HL-60/S4 treated with retinoic acid at 250 ng/mL for 4 days and 3 days (cell line): ENCODE results near the gene CAPN1.
"Not testable (repeated sequence)": the region's sequence is repeated elsewhere in the genome, so short reads cannot be mapped to it uniquely, and the experiment has no call there.

Experiments used
- in situ Hi-C: fragments of 300-500 bp; cut with MboI; formaldehyde crosslinking; loops from 2 replicates; pipeline ENCODE4 v1.7.0; 2022; ENCODE audit warnings: low sequenced_read_pairs

Gene CAPN1

DNA sequence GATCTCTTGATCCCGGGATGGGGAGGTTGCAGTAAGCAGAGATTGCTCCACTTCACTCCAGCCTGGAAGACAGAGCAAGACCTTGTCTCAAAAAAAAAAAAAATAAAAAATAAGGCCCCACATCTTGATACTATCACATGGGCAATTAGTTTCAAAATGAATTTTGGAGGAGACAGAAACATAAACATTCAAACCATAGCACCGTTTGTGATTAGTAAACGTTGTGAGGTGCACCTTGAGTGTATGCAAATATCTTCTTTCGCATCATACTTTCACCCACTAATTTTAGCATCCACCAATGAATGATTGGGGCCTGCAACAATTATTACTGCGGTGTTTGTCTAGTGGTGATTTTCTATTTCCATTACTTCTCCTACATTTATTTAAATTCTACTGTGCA, 22.7 kb upstream of the CAPN1 start:
- in situ Hi-C loops = no loop called here

DNA sequence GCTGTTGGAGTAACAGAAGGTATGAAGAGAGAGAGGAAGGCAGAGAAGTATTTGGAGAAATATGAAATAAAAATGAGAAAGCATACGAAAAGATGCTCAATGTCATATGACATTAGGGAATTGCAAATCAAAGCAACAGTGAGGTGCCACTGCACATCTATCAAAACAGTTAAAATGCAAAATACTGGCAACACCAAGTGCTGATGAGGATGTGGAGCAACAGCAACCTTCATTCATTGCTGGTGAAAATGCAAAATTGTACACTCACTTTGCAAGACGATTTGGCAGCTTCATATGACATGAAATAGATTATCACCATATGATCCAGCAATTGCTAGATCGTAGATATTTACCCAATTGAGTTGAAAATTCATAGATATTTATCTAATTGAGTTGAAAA, 21.1 kb upstream of the CAPN1 start:
- in situ Hi-C loops = no loop called here

DNA sequence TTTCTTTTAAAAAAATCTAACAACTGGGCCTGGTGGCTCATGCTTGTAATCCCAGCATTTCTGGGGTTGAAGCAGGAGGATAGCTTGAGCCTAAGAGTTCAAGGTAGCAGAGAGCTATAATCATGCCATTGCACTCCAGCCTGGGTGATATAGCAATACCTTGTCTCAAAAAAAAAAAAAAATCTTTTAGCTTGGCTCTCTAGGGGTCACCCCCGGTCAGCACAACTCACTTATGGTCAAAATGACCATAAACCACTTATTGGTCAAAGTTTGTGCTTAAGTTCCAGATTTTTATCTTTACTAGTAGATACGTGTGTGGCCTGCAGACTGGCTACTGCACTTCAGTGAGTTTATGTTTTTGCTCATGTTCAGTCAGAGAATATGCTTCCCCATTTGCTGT, 18.0 kb upstream of the CAPN1 start:
- in situ Hi-C loops = no loop called here

DNA sequence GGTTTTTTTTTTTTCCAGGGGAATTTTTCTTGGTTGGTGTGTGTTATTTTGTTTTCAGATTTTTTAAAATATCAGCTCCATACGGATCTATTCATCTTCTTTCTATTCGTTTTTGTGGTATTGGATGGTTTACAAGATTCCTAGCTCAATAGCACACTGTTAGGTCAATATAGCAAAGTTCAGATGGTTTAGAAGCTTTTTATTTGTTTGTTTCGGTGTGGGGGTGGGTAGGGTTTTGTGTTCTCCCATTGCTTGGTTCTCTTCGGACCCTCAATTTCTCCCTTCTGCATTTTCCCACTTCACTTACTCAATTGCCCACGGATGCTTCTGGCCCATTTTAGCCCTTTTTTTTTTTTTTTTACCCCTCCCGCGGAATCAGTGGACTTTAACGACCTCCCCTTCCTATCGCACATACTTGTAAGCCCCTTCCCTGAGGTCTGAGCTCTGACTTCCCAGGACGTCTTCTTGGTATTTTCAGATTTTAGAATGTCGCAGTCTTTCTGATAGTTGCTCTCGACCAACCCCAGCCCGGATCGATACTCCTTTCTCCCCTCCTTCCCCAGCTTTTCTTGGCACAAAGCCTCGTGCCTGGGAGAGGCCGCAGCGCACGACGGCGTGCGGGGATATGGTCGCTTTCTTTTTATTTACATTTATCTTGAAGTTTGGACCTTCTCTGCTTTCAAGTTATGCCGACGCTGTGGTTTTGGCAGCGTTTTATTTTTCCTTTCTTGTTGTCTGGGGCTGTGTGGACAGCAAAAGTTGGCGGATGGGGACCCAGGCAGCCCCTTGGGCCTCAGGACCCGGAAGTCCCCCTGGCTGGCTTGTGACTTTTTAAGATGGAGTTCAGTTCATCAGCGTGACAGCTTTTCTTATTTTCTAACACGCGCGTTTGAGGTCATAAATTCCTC, 16.1 kb upstream of the CAPN1 start:
- in situ Hi-C loops = no loop called here

DNA sequence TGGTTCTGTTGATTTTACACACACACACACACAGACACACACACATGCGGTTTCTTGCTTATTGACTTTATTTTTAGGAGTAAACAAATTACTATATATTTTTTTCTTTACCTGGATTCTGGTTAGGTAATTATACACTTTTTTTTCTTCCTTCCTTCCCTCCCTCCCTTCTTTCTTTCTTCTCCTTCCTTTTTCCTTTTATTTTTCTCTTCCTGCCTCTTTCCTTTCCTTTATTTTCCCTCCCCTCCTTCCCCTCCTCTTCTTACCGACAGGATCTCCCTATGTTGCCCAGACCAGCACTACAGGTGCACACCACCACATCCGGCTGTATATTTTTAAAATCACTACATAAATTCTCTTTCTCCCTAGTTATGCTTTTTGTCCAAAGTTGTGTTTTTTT, 14.8 kb upstream of the CAPN1 start:
- in situ Hi-C loops = no loop called here

DNA sequence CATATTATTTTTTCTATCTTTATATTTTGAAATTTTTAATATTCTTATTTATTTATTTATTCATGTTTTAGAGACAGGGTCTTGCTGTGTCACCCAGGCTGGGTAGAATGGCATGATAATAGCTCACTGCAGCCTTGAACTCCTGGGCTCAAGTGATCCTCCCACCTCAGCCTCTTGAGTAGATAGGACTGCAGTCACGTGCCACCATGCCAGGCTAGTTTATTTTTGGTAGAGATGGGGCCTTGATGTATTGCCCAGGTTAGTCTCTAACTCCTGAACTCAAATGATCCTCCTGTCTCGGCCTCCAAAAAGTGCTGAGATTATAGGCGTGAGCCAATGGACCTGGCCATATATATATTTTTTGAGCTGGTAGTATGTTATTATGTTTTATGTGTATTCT, 14.1 kb upstream of the CAPN1 start:
- in situ Hi-C loops = no loop called here

DNA sequence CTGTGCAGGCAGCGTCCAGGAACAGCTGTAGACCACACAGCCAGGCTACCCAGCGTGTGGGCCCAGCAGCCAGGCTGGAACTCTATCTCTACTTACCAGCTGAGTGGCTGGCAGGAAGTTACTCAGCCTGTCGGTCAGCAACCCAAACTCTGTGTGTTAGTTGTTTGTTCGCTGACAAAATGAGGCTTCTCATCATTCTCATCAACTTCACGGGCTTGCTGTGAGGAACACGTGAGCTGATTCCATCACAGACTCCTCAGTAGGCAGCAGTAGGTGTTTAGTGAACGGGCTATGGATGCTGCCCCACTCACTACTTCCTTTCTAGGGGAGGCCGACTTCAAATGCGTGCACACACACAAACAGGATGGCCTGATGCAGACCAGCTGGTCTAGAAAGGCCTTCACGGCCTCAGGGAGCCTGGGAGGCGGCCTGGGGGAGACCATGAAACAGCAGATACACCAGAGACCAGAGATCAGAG, 12.5 kb upstream of the CAPN1 start:
- in situ Hi-C loops = no loop called here

DNA sequence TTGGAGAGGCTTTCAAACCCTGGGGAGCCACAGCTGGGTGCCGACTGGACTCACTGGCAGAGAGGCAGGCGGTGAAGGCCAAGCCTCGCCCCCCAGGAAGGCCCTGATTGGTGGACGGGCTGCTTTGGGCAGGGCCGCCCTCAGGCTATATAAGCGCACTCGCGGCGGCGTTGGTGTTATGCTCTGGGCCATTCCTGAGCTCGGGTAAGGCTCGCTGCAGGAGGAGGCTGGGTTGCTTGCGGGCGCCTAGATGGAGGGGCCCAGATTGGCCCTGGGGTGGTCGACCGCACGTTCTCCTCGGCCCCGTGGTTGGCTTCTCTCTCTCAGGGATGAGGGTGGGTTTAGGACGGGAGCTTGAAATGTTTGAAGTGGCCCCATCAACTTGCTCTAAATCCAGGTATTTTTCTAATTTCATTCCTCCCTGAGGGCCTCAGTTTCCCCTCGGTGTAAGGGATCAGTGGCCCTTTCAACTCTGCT, 11.6 kb upstream of the CAPN1 start, which contains the start of gene SPDYC:
SPDYC (plus strand) TSS at position 176 of the 477 bp plus-strand sequence. CDS start 1,125 bp downstream, outside the sequence.
- in situ Hi-C loops = no loop called here

DNA sequence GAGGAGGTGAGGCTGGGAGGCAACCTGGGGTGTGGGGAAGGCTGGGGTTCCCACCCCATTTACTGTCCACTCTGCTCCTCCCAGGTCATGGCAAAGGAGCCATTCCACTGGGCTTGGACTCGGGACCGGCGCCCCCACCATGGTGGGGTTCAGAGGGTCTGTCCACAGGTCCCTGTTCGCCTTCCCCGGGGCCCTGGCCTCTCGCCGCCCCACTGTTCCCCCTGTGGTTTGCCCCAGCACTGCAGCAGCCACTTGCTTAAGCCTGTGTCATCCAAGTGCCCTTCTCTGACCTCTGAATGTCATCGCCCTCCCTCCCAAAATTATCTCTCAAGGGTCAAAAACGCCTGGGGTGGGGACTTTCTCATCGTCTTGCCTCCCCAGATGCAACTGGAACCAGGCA, 9.1 kb upstream of the CAPN1 start:
- in situ Hi-C loops = no loop called here

DNA sequence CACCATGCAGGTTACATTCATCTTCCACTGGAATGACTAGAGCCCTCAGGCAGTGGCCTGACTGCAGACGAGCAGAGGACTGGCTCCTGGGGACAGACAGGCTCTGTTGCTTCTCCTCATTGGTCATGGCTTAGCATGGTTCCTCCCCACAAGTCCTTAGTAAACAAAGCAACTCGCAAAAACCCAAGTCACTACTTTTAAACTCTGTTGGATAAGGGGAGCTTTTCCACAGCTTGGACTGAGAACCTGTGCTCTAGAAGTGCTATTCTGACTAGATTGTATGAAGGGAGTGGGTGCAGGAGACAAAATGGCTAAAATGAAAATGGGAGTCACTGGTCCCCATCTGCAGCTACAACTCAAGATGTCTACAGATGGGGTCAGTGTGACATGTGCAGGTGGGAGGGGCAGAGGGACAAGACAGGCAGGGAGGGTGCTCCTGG, 7.1 kb upstream of the CAPN1 start:
- in situ Hi-C loops = not testable (repeated sequence)

DNA sequence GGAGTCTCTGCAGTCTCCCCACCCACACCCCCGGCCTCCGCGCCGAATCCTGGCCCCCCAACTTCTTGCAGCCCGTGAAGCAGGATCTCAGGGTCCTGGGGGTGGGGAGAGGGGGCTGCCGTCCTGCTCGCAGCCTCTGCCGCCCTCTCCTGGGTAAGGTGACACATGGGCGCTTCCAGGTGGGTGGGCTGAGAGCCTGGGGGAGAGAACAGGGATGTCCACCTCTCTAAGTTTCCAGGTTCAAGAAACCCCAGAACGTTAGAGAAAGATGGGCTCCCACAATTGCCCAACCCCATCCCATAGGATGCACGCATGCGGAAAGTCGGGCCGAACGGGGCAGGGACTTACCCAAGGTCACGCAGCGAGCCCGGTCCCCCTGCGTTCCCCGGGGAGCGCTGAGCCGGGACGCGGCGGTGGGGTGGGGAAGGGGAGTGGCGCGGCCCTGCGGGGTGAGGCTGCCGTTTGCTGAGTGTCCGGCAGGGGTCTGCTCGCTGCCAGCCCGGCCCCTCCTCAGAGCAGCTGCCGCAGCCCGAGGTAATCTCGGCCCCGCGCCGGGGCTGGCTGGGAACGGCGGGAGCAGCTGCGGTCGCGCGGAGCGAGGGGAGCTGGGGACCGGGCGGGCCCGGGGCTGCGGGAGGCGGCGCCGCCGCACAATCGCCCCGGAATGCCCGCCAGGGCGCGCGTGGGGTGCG, 705 bp upstream of the CAPN1 start:
- in situ Hi-C loops = no loop called here

DNA sequence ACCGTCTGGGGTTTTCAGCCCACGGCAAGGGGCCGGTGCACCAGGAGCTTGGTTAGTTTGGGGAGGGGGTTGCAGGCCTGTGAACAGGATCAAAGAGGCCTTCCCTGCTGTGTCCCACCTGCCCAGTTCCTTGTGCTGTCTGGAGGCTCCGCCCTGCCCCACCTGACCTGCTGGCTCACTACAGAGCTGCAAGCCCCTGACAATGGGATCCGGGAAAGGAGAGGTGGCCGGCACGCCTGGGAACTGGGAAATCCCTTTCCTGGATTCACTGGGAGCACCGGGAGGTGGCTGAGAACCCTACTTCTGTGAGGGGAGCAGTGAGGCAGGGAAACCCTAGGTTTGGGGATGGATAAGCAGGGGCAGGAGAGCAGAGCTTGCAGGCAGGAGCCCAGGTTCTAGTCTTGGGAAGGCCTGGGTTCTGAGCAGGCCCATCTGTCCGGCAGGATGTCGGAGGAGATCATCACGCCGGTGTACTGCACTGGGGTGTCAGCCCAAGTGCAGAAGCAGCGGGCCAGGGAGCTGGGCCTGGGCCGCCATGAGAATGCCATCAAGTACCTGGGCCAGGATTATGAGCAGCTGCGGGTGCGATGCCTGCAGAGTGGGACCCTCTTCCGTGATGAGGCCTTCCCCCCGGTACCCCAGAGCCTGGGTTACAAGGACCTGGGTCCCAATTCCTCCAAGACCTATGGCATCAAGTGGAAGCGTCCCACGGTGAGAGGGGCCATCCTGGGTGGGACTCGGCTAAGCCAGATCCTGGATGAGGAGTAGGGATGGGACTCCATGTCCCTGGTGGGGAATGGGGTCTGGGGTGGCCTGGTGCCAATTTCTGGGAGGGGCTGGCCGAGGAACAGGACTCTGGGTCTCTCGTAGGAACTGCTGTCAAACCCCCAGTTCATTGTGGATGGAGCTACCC, 786 bp downstream of the CAPN1 start:
- in situ Hi-C loops = no loop called here

DNA sequence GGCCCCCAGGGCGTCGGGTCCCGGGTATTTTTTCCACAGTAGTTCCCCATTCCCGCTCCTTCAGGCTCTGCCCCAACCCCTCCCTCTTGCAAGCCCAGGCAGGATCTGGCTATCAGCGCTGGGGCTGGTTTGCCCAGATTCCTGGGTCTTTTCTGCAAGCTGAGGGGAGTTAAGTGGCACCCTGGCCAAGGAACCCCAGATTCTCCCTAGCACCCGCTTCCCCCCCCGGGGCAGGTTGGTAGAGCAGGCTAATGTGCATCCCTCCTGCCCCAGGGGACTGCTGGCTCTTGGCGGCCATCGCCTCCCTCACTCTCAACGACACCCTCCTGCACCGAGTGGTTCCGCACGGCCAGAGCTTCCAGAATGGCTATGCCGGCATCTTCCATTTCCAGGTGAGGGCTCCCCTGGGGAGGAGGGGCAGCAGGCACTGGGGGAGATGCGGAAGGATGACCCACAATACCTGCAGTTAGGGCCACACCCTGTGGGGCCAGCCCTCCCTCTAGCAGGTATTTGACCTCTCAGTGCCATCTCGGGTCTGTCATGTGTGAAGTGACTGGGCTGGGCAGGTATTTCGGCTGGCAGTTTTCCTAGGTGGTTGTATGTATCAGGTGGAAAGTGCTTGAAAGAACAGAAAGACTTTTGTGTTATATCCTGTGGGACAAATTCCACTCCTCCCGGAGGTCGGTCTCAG, 1.6 kb downstream of the CAPN1 start:
- in situ Hi-C loops = no loop called here

DNA sequence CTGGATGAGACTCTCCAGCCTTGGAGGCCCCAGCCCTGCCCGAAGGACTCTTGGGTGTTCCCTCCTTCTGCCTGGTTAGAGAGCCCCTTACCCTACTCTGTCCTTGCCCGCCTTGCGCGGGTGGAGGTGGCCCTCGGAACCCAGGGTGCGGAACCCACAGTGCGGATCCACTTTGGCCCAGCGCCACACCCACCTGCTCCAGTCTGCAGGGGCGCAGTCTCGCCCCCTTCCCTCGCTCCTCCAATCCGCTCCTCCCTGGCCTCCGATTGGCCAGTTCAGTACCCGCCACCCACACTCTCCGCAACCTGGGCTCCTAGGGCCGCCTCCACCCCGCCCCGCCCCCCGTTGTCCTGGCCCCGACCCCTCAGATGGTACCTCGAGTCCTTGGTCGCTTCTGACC, 2.4 kb downstream of the CAPN1 start:
- in situ Hi-C loops = no loop called here

DNA sequence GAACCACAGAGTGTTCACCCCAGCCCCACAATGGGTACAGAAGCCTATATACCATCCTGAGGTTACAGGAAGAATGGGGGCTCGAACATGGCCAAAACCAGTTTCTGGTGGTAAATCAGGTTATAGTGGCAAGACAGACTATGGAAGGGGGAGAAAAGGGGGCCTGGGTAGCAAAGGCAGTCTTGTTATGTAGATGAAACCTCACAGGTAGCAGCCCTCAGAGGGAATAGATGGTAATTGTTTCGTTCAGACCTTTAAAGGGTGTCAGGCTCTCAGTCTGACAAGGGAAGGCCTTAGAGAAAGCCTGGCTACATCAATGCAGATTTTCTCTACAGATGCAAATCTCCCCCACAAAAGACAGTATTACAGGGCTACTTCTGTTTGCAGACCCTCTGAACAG, 3.4 kb downstream of the CAPN1 start:
- in situ Hi-C loops = no loop called here

DNA sequence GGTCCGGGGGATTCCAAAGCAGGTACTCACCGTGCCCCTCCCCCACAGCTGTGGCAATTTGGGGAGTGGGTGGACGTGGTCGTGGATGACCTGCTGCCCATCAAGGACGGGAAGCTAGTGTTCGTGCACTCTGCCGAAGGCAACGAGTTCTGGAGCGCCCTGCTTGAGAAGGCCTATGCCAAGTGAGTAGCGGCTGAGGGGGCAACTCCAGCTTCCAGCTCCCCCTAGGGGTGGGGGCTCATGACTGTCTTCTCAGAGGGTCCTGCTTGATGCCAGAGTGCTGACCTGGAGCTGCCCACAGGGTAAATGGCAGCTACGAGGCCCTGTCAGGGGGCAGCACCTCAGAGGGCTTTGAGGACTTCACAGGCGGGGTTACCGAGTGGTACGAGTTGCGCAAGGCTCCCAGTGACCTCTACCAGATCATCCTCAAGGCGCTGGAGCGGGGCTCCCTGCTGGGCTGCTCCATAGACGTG, 4.2 kb downstream of the CAPN1 start:
- in situ Hi-C loops = no loop called here

DNA sequence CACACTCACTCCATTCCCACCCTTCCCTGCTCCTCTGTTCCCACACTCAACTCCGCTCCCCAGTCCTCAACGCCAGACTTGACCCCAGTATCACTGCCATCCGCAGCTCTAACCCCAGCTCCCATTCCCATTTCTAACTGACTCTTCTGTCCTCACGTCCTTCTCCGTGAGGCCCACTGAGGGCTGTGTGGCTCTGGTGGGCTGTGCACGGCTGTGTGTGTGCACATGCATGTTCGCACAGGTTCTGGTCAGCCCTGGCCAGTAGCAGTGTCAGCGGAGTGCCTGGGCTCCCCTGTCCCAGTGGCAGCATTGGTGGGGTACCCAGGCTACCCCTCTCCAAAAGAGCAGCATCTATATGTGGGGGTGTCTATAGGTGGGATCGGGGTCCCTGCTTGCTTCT, 5.0 kb downstream of the CAPN1 start:
- in situ Hi-C loops = no loop called here

DNA sequence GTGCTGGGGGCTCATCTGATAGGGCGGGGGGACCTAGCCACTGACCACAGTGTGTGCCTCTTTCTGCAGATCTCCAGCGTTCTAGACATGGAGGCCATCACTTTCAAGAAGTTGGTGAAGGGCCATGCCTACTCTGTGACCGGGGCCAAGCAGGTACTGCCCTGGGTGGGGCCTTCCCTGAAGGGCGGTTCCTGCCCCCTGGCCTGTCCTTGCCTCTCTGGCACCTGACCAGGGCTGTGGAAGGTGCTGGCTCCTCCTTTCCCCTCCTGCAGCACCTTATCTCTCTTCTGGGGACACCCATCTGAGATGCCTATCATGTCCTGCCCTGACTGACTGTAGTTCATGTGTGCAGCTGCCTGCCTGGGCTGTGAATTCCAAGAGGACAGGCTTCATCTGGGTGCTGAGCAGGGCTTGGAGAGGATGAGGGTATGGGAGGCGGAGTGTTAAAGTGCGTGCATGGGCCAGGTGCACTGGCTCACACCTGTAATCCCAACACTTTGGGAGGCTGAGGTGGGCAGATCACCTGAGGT, 5.5 kb downstream of the CAPN1 start:
- in situ Hi-C loops = no loop called here

DNA sequence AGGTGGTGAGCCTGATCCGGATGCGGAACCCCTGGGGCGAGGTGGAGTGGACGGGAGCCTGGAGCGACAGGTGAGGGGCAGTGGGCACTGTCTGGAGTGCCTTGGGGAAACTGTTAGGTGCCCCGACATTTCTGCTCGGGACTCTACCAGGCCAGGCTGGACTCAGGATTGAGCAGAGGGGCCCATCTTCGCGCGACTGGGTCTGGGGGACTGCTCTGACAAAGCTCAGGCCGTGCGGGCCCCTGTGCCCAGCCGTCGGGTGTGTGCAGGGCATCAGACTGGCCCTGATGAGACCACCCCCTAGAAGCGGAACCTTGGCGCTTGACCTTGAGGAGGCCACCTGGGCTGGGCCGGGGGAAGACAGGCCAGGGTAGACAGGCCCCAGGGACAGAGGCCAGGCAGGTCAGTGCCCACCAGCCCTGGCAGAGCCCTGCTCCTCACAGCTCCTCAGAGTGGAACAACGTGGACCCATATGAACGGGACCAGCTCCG, 6.3 kb downstream of the CAPN1 start:
- in situ Hi-C loops = no loop called here

DNA sequence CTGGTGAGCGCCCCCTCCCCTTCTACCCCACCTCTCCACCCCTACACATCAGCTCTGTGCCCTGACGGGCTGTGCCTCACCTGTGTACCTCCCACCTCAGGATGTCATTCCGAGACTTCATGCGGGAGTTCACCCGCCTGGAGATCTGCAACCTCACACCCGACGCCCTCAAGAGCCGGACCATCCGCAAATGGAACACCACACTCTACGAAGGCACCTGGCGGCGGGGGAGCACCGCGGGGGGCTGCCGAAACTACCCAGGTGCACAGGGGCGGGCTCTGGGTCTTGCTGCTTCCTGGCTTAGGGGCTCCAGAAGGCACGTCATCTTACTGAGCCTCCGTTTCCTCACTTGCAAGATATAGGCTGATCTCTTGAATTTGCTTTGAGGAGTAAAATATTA, 6.8 kb downstream of the CAPN1 start:
- in situ Hi-C loops = no loop called here
